ENCODE data around the gene MCRIP1.
A peak's percentile ranks its signal among the peaks of the same experiment; 100 is the strongest.

GRCh38 chr17:81821603-81822311, 11.3 kb downstream of the MCRIP1 start:
- TF ChIP-seq CTCF (optimal IDR thresholded peaks at IDR 0.05 in 1 of 3, IDR thresholded peaks at IDR 0.05 in 1 of 3, conservative IDR thresholded peaks at IDR 0.05 in 1 of 3; ENCODE audit: extremely low read depth in 1 of 3, insufficient read depth in 2 of 3, low read length in 3 of 3): peak; percentile 73 to 83 (median 77)
- no peak for TF ChIP-seq EZH2 (IDR thresholded peaks at IDR 0.05; ENCODE audit: low read length)
